Endodermal cell (in vitro differentiated cells): ENCODE results near the gene B3GALT4. TPM values are rescaled to one million over a fixed set of nuclear protein-coding genes. Genes with fewer than 3 reads are reported as not detected.
A peak's percentile ranks its signal among the peaks of the same experiment; 100 is the strongest.

Source experiments
- DNase-seq: peaks from one replicate; pipeline ENCODE4 v3.0.0-alpha.2; 2017
- H3K27ac ChIP-seq: 2 replicates; pipeline ENCODE4 v1.5.1; 2013; ENCODE audit warnings: mild to moderate bottlenecking, low read depth, low read length, moderate library complexity
- H3K27me3 ChIP-seq: 2 replicates; pipeline ENCODE4 v1.6.1; 2013; ENCODE audit warnings: mild to moderate bottlenecking, low read length, moderate library complexity; ENCODE audit not compliant: insufficient read depth, control insufficient read depth, poor library complexity, severe bottlenecking
- H3K36me3 ChIP-seq: 2 replicates; pipeline ENCODE4 v1.7.0; 2013; ENCODE audit warnings: mild to moderate bottlenecking, low read length, moderate library complexity; ENCODE audit not compliant: control insufficient read depth, insufficient read depth
- H3K4me1 ChIP-seq: one replicate; pipeline ENCODE4 v1.7.0; 2013; ENCODE audit warnings: low read length; ENCODE audit not compliant: control insufficient read depth, insufficient read depth
- H3K4me3 ChIP-seq: 2 replicates; pipeline ENCODE4 v1.5.1; 2013; ENCODE audit warnings: mild to moderate bottlenecking, low read length, moderate library complexity
- H3K9ac ChIP-seq: 2 replicates; pipeline ENCODE4 v1.6.1; 2013; ENCODE audit warnings: mild to moderate bottlenecking, low read length, moderate library complexity; ENCODE audit not compliant: poor library complexity, severe bottlenecking; ENCODE audit errors: extremely low read depth
- H3K9me3 ChIP-seq: 2 replicates; pipeline ENCODE4 v1.6.1; 2013; ENCODE audit warnings: mild to moderate bottlenecking, low read length, moderate library complexity; ENCODE audit not compliant: control insufficient read depth
- H3K27ac Mint-ChIP-seq: 2 replicates; pipeline ENCODE4 v1.8.0; 2020; ENCODE audit warnings: mixed read lengths
- H3K27me3 Mint-ChIP-seq: 2 replicates; pipeline ENCODE4 v1.8.0; 2021; ENCODE audit warnings: mild to moderate bottlenecking, mixed read lengths; ENCODE audit not compliant: insufficient read depth
- H3K36me3 Mint-ChIP-seq: 2 replicates; pipeline ENCODE4 v1.8.0; 2020; ENCODE audit warnings: low read depth, mixed read lengths
- H3K4me1 Mint-ChIP-seq: 2 replicates; pipeline ENCODE4 v1.8.0; 2020; ENCODE audit warnings: mixed read lengths
- H3K4me3 Mint-ChIP-seq: 2 replicates; pipeline ENCODE4 v1.8.0; 2020; ENCODE audit warnings: mild to moderate bottlenecking, moderate library complexity, mixed read lengths
- H3K9me3 Mint-ChIP-seq: 2 replicates; pipeline ENCODE4 v1.8.0; 2020; ENCODE audit warnings: mild to moderate bottlenecking, mixed read lengths
- CTCF ChIP-seq: fragments of 200-600 bp; sonication (generic); conservative IDR thresholded peaks from 2 replicates; pipeline ENCODE4 v1.5.0; 2021; ENCODE audit warnings: antibody characterized with exemption, mild to moderate bottlenecking
- WGBS, 2 experiments: methylation state at CpG; one replicate each; pipeline versions ENCODE4 v1.1.5 to v1.1.7; 2013; ENCODE audit warnings: missing lambda C conversion rate in 2 of 2, mixed read lengths in 1 of 2; ENCODE audit not compliant: insufficient coverage in 1 of 2, insufficient read length in 1 of 2; 5-methylcytosine and 5-hydroxymethylcytosine counted together
- total RNA-seq, 2 donors: library from RNA; stranded (reverse); fragmentation: NEBNext Ultra II Directional in 1 of 2; extraction: Animal tissue kit (Norgen Biotek cat#: 25700) in 1 of 2; gene quantifications; 2 replicates in 1 of 2; 3 replicates in 1 of 2; pipeline ENCODE4 v1.2.1, GENCODE V29; 2021

B3GALT4 gene
- total RNA-seq, 2 donors from 2014 or later, result 3.9 to 5.5 TPM

GRCh38 chr6:33277663-33278391 lies 904 bp downstream of the B3GALT4 start:
- H3K36me3 Mint-ChIP-seq, result peaks cover 56% of the 10 kb centered on the region
- peaks cover 35% of the 10 kb centered on the region for H3K4me1 Mint-ChIP-seq
- peak; percentile 12 for TF ChIP-seq CTCF
- Histone ChIP-seq H3K9me3 (no peaks in the 10 kb centered on the region), H3K36me3 (peaks cover 66% of the 10 kb centered on the region), H3K27me3 (no peaks in the 10 kb centered on the region), H3K27ac (peak overlapping the region; percentile 77), H3K9ac (peak overlapping the region; percentile 42), H3K4me1 (no peaks in the 10 kb centered on the region), H3K4me3 (peak overlapping the region; percentile 98)
- 60 to 69% methylated on average over 30 to 39 of the region's 39 CpGs for WGBS, 2 experiments
- peak overlapping the region; percentile 98 for H3K4me3 Mint-ChIP-seq
- DNase-seq, result peak; percentile 66
- H3K9me3 Mint-ChIP-seq, result no peaks in the 10 kb centered on the region
- peak overlapping the region; percentile 92 for H3K27ac Mint-ChIP-seq
- H3K27me3 Mint-ChIP-seq, result no peaks in the 10 kb centered on the region

GRCh38 chr6:33278392-33278741 lies 1.4 kb downstream of the B3GALT4 start:
- Mint-ChIP-seq H3K36me3 (peaks cover 51% of the 10 kb centered on the region), H3K27ac (no peak overlapping the region), H3K27me3 (no peaks in the 10 kb centered on the region), H3K9me3 (no peaks in the 10 kb centered on the region), H3K4me3 (no peak overlapping the region), H3K4me1 (peaks cover 33% of the 10 kb centered on the region)
- no peak for TF ChIP-seq CTCF
- no peak for DNase-seq
- Histone ChIP-seq H3K4me3 (no peak overlapping the region), H3K9ac (no peak overlapping the region), H3K9me3 (no peaks in the 10 kb centered on the region), H3K27ac (no peak overlapping the region), H3K27me3 (no peaks in the 10 kb centered on the region), H3K4me1 (no peaks in the 10 kb centered on the region), H3K36me3 (peaks cover 63% of the 10 kb centered on the region)
- WGBS, 2 experiments, result 90% methylated on average over 4 to 9 of the region's 9 CpGs

GRCh38 chr6:33278810-33279209 lies 1.9 kb downstream of the B3GALT4 start:
- no peaks in the 10 kb centered on the region for H3K4me1 ChIP-seq
- no peak for DNase-seq
- Mint-ChIP-seq H3K9me3 (no peaks in the 10 kb centered on the region), H3K4me1 (peaks cover 31% of the 10 kb centered on the region), H3K27ac (no peak overlapping the region), H3K27me3 (no peaks in the 10 kb centered on the region), H3K4me3 (no peak overlapping the region), H3K36me3 (peaks cover 46% of the 10 kb centered on the region)
- no peaks in the 10 kb centered on the region for H3K9me3 ChIP-seq
- H3K27me3 ChIP-seq, result no peaks in the 10 kb centered on the region
- H3K4me3 ChIP-seq, result no peak overlapping the region
- no peak overlapping the region for H3K9ac ChIP-seq
- no peak for TF ChIP-seq CTCF
- no peak overlapping the region for H3K27ac ChIP-seq
- peaks cover 62% of the 10 kb centered on the region for H3K36me3 ChIP-seq
- 90 to 100% methylated on average over 1 to 3 of the region's 3 CpGs for WGBS, 2 experiments
